GM21737 (cell line): ENCODE results near the gene POLD1.
"Not testable (repeated sequence)": the region's sequence is repeated elsewhere in the genome, so short reads cannot be mapped to it uniquely, and the experiment has no call there.

ENCODE experiments used
- ATAC-seq: cut with Tn5 transposase; IDR thresholded peaks from one replicate; pipeline ENCODE4 v1.9.1; 2021; ENCODE audit warnings: mild to moderate bottlenecking, moderate library complexity; ENCODE audit not compliant: unreplicated experiment

Gene POLD1

DNA sequence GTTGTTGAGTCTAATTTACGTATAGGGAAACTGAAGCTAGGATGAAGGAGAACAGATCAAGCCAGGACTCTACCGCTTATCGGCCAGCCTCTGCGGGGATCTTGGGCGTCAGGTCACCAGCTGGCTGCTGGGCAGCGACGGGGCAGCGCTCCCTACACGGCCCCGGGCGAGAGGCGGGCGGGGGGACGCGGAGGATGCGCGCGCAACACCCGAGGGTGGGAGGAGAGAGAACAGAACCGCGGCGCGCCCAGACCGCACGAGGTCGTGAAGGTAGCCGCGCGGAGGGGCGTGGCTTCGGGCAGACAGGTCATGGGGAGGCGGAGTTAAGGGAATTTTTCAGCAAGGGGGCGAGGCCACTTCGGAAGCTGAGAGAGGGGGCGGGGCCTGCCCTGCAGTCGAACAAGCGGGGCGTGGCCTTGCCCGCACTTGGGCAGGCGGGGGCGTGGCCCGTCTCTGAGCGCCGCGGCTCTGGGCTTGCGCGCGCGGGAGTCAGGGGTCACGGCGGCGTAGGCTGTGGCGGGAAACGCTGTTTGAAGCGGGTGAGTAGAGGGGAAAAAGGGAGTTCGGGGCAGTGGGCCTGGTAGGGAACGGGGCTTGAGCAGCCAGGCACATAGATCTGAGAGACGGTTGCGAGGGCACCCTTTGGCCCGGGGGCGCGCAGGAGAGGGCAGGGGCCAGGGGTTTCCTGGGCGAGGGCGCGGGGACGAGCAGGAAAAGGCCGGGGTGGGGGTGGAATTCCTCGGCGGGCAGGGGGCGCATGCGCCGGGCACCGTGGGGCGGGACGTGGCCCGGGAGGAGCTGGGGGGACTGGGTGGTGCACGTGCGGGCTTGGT is at the start of gene POLD1:
TSS of gene POLD1 (plus strand) at position 496 of the 833 bp plus-strand sequence. CDS start 14,505 bp downstream, outside the sequence.
- ATAC-seq = peak; percentile 77

GRCh38 chr19:50334741-50335421 is 49.3 kb upstream of the POLD1 start:
- no peak for ATAC-seq

DNA sequence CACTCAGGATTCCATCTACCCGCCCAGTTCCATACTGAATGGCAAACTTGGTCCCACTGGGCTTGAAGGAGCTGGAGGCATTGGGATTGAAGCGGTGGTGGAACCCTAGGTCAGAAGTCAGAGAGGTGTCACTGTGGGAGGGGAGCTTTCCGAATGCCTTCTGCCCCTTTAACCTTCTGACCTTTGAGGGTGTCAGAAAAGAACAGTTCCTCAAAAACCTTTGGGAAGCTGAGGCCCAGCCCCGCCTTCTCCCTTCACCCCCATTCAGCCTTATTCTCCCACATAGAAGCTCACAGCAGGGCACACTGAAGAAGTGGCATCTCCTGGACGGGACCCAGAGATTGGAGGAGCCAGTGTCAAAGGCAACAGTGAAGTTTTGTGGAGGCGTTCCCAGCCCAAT is 47.1 kb upstream of the POLD1 start:
- not testable (repeated sequence) for ATAC-seq

DNA sequence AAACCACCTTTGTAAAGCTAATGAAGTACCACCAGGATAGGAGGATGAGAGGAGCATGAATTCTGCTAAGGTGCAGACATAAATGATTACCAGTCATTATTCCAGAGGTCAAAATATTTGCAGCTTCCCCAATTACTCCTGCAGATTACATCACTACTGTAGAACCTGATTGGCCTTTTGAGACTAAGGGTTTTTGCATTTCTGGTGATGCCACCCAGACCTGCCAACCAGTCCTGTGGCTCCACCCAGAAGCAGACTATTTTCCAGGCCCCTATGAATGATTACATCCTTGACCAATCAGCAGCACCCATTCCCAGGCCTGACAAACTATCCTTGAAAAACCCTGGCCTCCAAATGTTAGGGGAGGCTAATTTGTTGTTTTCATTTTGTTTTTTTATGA is 43.8 kb upstream of the POLD1 start:
- no peak for ATAC-seq

DNA sequence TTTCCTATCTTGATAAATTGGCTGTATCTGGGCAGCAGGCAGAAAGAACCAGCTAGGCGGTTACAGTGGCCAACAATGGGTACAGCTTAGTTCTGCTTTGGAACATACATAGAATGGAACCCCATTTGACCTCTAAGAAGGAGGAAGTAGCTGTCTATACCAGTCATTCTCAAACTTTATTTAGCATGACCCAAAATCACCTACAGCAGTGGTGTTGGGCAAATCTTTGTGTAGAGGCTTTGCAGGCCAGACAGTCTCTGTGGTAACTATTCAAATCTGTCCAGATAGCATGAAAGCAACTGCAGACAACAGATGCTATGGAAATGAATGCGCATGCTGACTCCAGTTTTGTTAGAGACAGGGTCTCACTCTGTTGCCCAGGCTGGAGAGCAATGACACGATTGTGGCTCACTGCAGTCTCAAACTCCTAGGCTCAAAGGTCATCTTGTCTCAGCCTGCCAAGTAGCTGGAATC is 43.0 kb upstream of the POLD1 start:
- ATAC-seq = peak; percentile 38

GRCh38 chr19:50344661-50345318 is 39.4 kb upstream of the POLD1 start:
- peak; percentile 48 for ATAC-seq

DNA sequence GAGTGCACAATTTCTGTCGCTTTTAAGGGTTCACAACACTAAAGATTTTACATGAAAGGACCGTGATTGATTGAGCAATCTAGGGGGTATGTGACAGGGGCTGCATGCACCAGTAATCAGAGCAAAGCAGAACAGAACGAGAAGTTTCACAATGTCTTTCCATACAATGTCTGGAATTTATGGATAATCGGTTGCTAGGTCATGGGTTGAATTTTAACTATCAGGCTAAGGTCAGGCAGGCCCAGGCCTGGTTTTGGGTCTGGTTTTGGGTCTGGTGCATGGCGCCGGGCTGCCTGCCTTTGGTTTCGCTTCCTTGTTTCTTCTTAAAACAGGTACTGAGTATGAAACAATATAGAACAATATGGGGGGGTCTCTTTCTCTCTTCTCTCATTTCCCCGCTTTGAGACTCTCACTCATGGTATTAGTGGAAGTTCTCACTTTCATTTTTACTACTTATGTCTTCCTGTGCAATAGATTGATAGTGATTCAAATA is 37.0 kb upstream of the POLD1 start:
- not testable (repeated sequence) for ATAC-seq

DNA sequence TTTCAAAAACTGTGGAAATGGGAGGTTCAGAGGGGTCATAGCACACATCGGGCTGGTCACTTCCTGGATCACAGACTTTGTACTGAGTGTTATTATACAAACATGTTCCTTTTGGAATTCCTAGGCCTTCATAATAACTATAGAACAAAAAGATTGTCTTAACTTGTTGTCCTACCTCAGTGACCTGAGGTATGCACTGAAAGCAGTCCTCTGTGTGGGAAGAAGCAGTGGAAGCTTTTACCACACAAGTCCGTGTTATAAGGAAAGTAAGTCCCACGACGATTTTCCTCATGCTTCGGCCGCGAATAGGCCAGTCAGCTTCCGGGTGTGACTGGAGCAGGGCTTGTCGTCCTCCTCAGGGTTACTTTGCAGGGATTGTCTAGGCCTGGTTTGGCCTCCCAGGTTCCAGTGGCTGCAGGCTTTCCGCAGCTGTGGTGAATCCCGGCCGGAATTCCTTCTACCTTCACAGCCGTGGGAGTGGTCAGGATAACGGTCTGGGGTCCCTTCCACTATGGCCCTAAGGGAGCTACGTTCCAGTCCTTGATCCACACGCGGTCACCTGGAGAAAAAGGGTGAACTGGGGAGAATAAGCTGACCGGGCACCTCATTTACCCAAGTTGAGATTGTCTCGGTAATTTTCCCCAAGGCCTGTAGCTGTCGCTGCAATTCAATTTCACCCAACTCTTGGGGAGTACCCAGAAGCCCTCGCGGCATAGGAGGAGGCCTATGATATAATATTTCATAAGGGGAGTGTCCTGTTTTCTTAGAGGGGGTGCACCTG is 34.7 kb upstream of the POLD1 start:
- ATAC-seq = no peak

GRCh38 chr19:50352242-50352641 is 31.9 kb upstream of the POLD1 start:
- ATAC-seq = no peak

DNA sequence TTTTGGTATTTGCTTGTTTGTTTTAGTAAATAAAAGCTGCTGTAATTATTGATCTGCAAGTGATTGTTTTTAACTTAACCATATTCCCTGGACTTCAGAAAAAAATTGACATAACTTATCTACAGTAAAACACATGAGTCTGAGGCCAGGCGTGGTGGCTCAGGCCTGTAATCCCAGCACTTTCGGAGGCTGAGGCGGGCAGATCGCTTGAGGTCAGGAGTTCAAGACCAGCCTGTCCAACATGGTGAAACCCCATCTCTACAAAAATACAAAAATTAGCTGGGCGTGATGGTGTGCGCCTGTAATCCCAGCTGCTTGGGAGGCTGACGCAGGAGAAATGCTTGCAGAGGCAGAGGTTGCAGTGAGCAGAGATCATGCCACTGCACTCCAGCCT is 30.7 kb upstream of the POLD1 start:
- ATAC-seq = not testable (repeated sequence)

- ATAC-seq = no peak
Observed at GRCh38 chr19:50356691-50357177, 27.4 kb upstream of the POLD1 start.

DNA sequence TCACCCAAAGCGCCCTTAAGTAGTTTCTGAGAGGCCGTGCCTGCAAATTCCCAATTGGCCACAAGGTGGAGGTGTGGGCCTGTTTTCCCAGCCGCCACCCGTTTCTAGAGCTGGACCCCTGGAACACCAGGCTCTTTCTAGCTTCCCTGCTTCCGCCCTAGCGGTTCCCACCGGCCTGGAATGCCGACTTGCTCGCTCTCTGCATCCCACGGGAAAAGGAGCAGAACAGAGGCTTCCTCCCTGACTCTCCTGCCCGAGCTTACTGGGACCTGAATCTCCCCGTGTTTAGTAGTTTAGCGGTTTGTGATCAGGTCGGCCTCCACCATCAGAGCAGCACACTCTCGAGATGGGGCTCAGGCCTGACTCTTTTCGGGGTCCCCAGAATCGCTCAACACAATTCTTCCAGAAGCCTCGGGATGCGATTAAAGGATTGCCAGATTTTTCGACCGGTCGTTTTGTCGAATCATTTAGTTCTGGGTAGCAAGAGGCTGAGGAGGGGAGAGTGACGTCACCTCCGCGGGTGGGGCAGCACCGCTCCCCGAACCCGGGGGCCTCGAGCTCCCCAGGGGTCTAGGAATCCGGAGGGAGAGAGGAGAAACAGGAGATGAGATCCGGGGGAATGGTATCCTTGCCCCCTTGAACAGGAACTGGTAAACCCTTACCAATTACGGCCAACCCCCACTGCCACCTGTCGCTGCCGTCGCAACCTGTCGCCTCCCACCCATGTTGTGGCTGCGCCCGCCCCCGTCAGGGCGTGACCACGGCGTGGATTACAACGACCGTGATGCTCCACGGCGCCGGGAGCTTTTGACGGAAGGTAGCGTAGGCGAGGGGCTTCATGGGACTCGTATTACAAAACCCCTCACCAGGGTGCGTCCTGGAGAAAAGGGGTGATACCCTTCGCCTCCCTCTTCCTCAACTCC is 26.7 kb upstream of the POLD1 start:
- peak; percentile 48 for ATAC-seq

DNA sequence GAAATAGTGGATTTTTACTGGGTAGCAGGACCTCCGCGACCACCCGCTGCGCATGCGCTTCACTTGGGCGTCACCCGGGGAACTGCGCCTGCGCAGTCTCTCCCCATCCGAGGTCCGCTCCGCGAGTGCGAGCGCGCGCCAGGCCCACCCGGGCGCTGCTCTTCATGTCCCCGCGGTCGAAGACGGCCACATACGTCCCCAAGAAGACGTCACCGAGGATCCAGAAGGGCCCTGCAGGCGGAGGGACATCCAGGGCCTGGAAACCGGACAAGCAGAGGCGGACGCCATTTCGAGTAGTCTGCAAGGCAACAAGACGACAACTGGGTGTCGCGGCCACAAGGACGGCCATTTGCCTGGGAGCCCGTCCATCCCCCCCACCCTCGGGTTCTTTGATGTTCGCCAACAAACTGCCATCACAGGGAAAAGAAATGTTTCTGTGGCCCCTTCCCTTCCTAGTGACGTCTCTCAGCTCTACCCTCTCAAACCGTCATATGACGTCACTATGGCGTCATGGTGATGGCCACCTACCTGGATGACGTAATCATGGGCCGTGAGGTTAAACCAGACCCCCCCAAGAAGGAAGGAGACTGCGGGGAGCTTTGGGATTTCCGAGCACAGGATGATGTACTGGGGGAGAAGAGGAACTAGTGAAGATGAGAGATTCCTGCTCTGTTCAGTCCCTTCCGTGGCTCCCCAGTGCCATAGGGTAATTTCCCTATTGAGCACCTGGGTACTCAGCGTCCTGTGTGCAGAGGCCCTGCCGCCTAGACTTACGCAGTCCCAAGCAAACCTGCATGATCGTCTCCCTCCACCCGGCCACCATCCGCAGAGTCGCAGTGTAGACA is 25.4 kb upstream of the POLD1 start:
- ATAC-seq = no peak

DNA sequence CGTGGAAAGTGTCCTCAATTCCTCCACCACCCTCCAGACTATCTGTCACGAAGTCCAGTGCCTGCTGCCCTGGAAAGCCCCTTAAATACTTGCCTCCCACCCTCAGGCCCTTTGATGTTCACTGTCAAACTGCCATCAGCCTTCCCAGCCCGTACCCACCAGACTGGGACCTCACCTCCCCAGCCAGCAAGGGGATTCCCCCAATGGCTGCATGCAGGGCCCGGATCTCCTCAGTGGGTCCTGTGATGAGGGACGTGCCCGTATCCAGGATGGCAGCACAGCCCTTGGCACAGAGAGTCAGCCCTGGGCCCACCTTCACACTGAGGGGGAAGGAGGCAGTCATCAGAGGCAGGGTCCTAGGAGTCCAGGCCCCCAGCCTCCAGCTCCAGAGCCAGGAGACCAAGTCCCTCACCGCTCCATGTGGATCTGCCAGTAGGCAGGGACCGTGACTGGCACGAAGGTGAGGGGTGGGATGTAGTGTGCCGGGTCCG is 24.8 kb upstream of the POLD1 start:
- ATAC-seq = no peak

GRCh38 chr19:50361290-50362029 is 22.7 kb upstream of the POLD1 start:
- ATAC-seq = no peak

- no peak for ATAC-seq
Observed at GRCh38 chr19:50362030-50362412, 22.1 kb upstream of the POLD1 start.

DNA sequence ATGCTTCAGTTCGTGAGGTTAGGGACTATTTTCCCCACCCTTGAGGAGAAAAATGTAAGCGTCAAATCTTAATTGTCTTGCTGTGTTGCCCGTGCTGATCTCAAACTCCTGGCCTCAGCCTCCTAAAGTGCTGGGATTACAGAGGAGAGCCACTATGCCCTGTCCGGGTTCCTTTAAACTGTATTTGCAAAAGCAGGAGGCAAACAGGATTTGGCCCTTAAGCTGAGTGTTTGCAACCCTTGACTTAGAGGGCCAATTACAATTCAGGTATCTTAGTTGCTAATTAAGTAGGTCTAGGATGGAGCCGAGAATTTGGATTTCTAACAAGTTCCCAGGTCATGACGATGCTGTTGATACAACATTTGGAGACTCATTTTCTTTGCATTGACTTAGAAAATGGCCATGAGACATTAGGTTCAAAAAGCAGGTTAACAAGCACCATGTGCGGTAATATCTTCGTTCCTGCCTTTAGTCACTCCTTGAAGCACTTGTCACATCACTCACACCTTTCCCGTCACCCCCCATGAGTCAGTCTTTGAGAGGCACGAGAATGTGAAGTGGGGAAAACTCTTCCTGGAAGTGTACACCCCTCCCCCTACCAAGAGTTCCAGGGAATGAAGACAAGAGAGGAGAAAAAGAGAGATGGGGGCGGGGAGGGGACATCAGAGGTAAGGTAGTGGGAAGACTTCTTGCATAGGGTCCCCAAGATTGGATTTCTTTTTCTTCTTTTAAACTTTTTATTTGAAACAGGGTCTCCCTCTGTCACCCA is 21.3 kb upstream of the POLD1 start:
- no peak for ATAC-seq
